Measurements from ENCODE around the gene CCL22.

- TF ChIP-seq FOXP2 (optimal IDR thresholded peaks at IDR 0.05; ENCODE audit: control extremely low read depth, extremely low read length, insufficient read depth) (no peak), POLR2AphosphoS5 (IDR thresholded peaks at IDR 0.05; ENCODE audit: borderline replicate concordance, low read depth, low read length) (no peak), EZH2 (IDR thresholded peaks at IDR 0.05) (no peak)
These were observed 18.7 kb downstream of the CCL22 start for GRCh38 chr16:57377080-57377841.
